Measurements from ENCODE around the gene METTL26. TPM values are rescaled to one million over a fixed set of nuclear protein-coding genes. Genes with fewer than 3 reads are reported as not detected.
"Not testable (repeated sequence)": the region's sequence is repeated elsewhere in the genome, so short reads cannot be mapped to it uniquely, and the experiment has no call there.

The METTL26 gene
- total RNA-seq, 1 experiment from 2014 or later = 84.3 TPM

GRCh38 chr16:606656-607307, 29.3 kb downstream of the METTL26 start:
- no peak for DNase-seq (ENCODE audit: extremely low read depth, low read depth)

GRCh38 chr16:603933-604332, 32.2 kb downstream of the METTL26 start:
- DNase-seq (ENCODE audit: extremely low read depth, low read depth) = no peak

GRCh38 chr16:600781-601180, 35.3 kb downstream of the METTL26 start:
- no peak for DNase-seq (ENCODE audit: extremely low read depth, low read depth)

- no peak for DNase-seq (ENCODE audit: extremely low read depth, low read depth)
Observed at GRCh38 chr16:598823-599739, 37.0 kb downstream of the METTL26 start.

- DNase-seq (ENCODE audit: extremely low read depth, low read depth) = not testable (repeated sequence)
Observed at GRCh38 chr16:597655-598054, 38.5 kb downstream of the METTL26 start.

GRCh38 chr16:596736-597060, 39.4 kb downstream of the METTL26 start:
- DNase-seq (ENCODE audit: extremely low read depth, low read depth) = no peak

GRCh38 chr16:595942-596735, 40.0 kb downstream of the METTL26 start:
- no peak for DNase-seq (ENCODE audit: extremely low read depth, low read depth)

- no peak for DNase-seq (ENCODE audit: extremely low read depth, low read depth)
Observed at GRCh38 chr16:595094-595528, 41.0 kb downstream of the METTL26 start.

GRCh38 chr16:593807-594206, 42.3 kb downstream of the METTL26 start:
- no peak for DNase-seq (ENCODE audit: extremely low read depth, low read depth)

GRCh38 chr16:593406-593805, 42.7 kb downstream of the METTL26 start:
- no peak for DNase-seq (ENCODE audit: extremely low read depth, low read depth)

GRCh38 chr16:592518-593306, 43.4 kb downstream of the METTL26 start:
- DNase-seq (ENCODE audit: extremely low read depth, low read depth) = no peak

GRCh38 chr16:591892-592517, 44.1 kb downstream of the METTL26 start:
- no peak for DNase-seq (ENCODE audit: extremely low read depth, low read depth)

- DNase-seq (ENCODE audit: extremely low read depth, low read depth) = no peak
Observed at GRCh38 chr16:591231-591630, 44.9 kb downstream of the METTL26 start.

- no peak for DNase-seq (ENCODE audit: extremely low read depth, low read depth)
Observed at GRCh38 chr16:590815-591200, 45.3 kb downstream of the METTL26 start.

- no peak for DNase-seq (ENCODE audit: extremely low read depth, low read depth)
Observed at GRCh38 chr16:590188-590814, 45.8 kb downstream of the METTL26 start.

GRCh38 chr16:589658-590187, 46.4 kb downstream of the METTL26 start, which contains the start of gene RAB40C:
Gene RAB40C, plus strand, starts transcription at chr16:590066. Its CDS starts 226 bp downstream, at chr16:590292.
- DNase-seq (ENCODE audit: extremely low read depth, low read depth) = peak; percentile 96

GRCh38 chr16:588889-589657, 47.0 kb downstream of the METTL26 start:
- DNase-seq (ENCODE audit: extremely low read depth, low read depth) = peak; percentile 94

- no peak for DNase-seq (ENCODE audit: extremely low read depth, low read depth)
Observed at GRCh38 chr16:588639-588888, 47.5 kb downstream of the METTL26 start.
